NCI-H446 treated with DMSO at 0.1 percent for 48 hours (cell line): ENCODE data around the gene DCAKD.
"Not testable (repeated sequence)": the region's sequence is repeated elsewhere in the genome, so short reads cannot be mapped to it uniquely, and the experiment has no call there.

Experiments used
- DNase-seq: peaks from one replicate; lab custom pipeline; 2025; lab: John Stamatoyannopoulos, UW

The DCAKD gene

DNA sequence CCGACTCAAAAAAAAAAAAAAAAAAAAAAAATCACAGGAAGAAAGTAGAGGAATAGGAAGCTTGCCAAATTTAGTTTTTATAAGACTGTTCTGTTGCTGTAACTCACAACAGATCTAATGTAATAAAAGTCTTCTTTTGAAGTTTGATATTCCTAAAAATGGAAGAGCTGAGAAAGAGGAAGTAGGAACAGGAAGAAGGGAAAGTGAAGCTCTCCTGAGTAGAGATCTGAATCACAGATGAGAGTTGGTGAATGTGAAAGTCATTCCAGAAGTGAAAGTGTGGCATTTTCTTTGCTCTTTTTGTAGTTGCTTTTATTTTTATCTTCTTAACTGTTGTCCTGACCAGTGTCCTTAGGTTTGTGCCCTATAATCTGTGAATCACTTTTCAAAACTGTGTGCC is 11.8 kb upstream of the DCAKD start:
- no peak for DNase-seq

DNA sequence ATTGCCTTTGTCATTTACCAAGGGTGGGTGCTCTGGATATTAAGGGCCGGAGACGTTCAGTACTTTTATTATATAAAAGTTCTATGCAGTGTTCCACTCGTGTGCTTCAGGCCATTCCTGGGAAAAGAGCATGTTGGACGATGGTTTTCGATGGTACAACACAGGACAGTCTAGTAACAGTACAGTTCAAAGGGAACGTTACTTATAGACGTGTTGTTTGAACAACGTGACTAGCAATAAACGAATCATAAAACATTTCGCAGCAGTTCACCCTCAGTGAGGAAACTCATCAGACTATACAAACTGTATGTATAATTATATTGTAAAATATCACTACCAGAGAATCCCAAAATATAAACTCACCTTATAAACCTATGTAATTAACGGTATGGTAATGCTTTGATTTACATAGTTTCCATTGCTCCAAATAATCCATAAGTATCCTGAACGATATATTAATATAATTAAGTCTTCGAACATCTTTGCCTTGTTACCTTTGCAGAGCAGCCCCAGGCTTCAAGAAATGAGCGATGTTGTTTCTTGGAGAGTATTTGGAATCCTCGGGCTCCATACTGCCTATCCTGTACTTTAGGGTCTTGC is 10.3 kb upstream of the DCAKD start:
- DNase-seq = no peak

DNA sequence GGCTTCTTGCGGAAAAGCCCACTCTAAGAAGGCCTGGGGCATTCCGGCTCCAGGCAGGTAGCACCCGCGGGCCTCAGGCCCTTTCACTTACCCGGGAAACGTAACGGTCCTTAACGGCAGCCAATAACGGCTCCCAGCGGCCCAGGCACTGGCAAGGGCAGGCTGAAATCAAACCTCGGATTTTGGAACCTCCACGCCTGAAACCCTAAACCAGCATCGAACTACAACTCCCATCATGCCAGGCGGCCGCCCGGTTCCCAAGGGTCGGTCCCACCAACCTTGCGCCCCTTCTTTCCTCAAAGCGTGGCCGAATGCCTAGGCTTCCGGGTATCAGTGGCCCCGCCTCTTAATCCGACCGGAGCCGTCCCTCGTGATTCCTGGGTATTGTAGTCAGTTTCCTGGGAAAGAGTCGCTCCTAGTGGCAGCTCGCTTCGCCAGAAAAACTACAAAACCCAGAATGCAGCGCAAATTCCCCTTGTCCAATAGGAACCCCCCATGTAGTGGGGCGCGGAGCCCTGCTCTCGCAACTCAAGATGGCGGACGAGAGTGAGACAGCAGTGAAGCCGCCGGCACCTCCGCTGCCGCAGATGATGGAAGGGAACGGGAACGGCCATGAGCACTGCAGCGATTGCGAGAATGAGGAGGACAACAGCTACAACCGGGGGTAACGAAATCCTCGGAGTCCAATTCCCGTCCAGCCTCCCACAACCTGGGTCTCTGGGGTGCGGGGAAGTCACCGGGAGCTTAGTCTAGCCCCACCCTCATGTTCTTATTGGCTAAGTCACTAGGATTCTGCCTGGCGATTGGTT is 9.6 kb upstream of the DCAKD start, which contains the start of gene NMT1:
TSS of gene NMT1 (plus strand) at position 521 of the 809 bp plus-strand sequence. CDS start at position 534, 13 bp downstream.
- DNase-seq = peak; percentile 99

DNA sequence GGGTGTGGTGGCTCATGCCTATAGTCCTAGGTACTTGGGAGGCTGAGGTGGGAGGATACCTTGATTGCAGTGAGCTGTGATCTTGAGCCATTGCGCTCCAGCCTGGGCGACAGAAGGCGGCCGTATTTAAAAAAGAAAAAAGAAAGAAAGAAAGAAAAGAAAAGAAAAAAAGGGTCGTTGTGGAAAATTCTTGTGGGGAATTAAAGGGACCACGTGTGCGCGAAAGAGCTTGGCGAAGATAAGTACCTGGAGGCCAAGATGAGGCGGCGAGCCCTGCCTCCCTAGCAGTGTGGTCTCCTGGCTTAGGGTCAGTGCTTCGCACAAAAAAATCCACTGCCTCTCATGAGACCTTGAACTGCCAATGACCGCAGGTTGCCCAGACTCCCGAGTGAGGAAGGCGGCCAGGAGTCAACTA is 9.0 kb upstream of the DCAKD start:
- no peak for DNase-seq

DNA sequence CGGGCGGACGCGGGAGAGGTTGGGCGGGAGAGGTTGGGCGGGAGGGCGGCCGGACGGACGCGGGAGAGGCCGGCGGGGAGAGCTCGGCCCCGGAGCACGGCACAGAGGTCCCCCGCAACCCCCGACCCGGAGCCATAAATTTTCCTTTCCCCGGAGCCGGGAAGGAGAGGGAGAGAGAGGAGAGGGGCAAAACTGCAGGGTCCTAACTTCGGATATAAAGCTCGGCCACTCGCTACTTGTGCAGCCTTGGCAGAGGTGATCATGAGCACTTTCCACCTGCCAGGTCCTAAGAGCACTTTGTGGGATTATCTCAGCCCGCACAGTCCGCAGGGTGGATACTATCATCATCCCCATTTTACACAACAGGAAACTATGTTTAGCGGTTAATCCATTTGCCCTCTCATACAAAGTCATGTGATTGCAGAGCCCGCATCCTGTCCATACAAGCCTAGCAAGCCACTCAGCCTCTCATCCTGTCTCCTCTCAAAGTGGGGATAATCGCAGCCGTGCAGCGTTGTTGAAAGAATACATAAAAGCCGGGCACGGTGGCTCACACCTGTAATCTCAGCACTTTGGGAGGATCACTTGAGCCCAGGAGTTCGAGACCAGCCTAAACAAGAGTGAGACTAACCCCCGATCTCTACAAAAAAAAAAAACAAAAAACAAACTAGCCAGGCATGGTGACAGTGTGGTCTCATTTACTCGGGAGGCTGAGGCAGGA is 780 bp upstream of the DCAKD start:
- no peak for DNase-seq

DNA sequence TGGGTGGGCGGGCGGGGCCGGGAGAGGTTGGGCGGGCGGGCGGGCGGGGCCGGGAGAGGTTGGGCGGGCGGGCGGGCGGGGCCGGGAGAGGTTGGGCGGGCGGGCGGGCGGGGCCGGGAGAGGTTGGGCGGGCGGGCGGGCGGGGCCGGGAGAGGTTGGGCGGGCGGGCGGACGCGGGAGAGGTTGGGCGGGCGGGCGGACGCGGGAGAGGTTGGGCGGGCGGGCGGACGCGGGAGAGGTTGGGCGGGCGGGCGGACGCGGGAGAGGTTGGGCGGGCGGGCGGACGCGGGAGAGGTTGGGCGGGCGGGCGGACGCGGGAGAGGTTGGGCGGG is 254 bp upstream of the DCAKD start:
- DNase-seq = not testable (repeated sequence)

DNA sequence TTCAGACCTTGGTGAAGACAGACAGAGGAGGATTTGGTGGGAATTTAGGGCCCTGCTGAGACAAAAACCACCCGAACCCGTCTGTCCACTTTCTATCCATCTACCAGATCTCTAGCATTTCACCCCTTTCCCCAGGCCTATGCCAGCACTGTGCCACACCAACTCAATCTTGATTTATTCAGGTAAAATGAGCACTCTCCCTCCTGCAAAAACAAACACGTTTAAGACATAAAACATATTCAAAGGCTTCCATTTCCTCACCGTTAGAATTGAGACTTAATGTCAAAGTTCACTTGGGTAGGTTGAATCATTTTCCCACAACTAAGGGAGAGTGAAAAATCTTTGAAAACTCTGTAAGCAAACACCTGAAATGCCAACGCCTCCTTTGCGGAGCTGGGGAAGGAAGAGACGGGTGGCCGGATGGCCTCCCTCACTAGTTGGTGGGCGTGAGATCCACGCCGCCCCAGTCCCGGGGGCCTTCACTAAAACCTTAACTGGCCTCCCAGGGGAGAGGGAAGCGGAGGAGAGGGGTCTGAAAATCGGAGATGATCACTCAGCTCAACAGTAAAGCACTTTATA is 862 bp downstream of the DCAKD start:
- DNase-seq = no peak

DNA sequence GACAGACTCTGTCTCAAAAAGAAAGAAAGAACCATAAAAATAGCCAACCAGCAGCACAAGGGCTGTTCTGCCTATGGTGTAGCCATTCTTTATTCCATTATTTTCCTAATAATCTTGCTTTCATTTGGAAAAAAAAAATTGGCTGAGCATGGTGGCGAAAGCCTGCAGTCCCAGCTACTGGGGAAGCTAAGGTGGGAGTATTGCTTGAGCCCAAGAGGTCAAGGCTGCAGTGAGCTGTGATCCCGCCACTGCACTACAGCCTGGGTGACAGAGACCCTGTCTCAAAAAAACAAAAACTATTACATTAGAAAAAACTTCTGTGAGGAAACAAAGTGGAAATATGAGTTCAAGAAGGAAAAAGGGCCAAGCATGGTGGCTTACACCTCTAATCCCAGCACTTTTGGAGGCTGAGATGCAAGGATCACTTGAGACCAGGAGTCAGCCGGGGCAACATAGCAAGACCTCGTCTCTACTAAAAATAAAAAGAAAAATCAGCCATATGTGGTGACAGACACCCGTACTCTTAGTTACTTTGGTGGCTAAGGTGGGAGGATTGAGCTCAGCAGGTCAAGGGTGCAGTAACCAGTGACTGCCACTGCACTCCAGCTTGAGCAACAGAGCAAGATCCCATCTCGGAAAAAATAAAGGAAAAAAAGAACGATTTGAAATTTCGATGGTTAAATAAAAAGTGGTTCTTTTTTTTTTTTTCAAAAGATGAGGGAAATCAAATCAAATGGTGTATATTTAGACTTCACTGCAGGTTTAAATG is 2.5 kb downstream of the DCAKD start:
- no peak for DNase-seq

DNA sequence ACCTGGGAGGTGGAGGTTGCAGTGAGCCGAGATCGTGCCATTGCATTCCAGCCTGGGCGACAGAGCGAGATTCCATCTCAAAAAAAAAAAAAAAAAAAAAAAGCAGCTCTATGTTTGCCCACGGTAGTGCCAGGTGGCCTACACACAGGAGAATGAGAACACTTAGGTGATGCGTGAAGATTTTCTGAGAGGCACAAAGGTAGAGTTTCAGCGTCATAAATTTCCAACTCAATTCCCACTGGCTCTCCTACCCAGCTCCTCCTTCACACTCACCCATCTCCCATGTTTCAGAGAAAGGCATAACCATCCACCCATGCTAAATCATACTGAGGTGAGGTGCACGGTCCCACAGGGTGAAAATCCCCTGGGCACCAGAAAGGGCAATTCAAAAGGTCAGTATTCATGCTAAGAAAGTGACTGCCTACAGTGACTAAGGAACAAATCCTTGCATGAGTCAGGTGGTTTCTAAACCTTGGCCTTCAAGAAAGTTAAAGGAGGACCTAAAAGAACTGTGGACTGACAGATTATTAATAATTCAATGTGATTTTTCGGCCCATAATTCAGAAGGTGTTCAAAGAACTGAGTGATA is 4.8 kb downstream of the DCAKD start:
- DNase-seq = no peak

DNA sequence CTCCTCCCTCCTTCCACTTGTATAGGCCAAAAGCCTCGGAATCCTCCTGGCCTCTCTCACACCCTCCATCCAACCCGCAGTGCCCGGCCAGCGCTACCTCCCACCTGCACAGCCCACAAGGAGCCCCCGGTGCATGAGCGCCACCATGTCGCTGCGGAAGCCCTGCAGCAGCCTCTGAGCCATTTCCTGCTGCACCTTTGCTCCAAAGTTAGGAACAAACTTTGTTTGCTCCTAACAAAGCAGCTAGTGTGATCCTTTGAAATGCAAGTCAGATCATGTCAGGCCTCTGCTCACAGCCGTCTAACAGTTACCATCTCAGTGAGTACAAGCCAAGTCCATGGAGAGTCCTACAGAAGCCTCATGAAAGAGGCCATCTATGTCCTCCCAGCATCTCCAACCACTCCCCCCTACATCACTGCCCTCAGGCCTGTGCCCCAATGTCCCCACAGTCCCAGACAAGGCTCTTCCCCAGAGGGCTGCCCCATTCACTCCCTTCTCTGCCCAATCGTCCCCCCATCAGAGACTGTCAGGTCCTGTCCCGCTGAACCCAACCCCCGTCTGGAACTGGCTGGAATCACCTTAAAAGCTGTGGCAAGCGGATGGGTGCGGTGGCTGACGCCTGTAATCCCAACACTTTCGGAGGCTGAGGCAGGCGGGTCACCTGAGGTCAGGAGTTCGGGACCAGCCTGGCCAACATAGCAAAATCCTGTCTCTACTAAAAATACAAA is 7.5 kb downstream of the DCAKD start:
- DNase-seq = no peak

DNA sequence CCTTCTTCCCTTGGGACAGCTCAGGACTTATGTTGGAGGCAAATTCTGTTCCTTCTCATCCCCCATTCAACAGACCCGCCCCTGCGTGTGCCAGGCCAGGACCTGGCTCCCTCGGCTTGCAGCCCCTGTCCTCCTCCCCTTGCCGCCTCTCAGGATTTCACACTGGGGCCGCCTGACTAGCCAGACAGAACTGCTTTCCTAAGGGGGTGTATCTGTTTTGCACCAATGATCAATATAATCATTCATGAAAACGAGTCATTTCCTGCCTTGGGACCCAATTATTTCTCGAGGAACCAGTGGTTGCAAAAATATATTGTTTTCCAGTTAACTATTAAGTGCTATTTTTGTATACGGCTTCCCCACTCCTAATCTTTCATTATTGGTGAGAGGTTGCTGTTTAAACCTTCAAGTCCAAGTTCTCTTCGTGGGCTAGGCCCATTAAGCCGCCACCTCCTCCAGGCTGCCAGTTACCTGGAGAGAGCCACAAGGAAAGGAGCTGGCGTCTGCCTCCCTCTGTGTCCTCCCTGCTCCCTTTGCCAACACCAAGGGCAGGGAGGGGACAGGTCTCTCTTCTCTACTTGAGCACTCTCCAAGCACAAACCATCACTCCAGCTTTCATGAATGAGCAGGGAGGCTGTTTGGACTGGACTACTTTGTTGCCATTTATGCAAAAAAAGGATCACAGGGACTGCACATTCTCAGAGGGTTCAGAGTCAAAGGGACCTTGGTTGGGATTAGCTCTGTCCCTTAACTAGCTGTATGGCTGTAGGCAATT is 8.9 kb downstream of the DCAKD start:
- DNase-seq = no peak

DNA sequence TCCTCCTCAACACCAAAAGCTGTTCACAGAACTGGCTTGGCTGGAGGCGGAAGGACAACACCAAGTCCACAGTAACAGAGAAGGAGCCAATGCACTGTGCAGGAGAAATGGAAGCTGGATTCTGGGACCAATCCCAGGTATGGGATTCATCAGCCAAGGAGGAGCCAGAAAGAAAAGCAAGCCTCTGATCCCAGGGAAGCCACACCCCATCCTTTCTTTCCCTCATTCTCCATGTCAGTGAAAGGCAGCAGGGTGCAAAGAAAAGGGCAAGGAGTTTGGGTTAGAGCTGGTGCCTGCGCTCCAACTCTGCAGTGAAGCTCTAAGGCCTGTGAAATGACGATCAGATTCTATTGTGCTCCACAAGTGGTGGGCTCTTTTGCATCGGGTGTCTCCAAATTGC is 11.0 kb downstream of the DCAKD start:
- no peak for DNase-seq

DNA sequence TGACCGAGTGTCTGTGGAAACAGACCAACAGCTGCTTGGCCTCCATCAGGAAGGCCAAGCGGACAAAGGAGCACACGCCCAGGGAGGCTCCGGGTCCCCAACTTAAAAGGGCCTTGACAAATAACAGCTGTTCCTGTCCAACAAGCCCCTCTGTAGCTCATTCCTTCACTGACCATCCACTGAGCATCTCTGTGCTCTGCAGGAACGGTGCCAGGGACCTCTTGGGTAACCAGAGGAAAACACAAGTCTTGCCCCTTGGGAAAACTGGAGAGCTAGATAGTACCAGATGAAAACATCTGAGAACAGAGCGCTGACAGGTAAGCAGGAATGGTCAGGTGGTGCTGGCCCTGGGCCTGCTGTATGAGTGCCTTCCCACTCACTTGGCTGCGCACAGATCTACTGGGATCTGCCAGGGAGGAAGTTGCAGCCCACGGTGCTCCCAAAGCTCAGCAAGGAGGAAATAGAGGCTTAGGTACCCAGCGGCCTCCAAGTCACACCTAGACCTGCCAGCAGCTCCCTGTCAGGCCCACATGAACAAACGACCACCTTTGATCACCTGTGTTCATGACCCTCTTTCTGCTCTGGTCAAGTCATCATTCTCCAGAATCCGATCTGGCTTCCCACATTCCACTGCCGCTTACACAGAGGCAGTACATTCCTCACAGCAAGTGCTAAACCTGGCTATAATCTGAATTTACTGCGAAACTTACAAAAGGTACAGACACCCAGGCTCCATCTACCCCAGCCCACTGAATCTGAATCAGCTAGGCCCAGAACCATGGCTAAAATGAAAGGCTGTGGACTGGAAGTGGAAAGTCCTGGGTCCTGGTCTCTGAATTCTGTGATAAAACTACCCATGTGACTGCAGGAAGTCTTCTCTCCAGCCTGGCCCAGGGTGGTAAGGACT is 12.5 kb downstream of the DCAKD start:
- DNase-seq = no peak

DNA sequence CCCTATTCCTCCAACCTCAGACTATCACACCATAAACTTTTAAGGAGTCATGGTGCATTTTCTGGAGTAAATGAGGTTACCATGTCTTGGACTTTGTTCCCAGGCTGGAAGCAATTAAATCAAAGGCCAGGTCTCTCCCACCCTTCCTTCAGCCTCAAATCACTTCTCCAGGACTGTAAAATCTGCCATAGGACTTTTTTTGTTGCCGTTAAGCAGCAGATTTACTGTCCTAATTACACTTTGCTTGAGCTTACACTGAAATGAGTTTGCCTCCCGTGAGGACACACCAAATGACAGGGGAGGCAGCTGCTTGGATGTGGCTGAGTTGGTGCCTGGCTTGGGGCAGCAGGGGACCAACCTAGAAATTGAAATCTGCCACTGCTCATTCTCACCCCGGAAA is 14.7 kb downstream of the DCAKD start:
- no peak for DNase-seq

DNA sequence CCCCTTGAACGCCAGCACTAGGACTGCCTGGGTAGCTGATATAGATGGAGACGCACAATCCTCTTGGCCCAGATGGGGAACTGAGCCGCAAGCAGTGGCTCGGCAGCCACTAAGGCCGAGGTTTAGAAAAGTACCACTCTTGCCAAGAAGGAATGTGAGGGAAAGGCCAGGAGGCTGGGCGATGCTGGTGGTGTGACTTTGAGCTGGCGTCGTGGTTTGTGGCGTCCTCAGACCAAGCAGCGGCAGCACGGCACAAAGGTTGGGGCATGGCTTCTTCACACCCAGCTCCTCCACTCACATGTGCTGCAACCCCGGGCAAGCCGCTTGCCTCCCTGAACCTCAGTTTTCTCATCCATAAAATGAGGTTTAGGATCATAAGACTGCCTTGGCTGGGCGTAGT is 15.6 kb downstream of the DCAKD start:
- DNase-seq = no peak

DNA sequence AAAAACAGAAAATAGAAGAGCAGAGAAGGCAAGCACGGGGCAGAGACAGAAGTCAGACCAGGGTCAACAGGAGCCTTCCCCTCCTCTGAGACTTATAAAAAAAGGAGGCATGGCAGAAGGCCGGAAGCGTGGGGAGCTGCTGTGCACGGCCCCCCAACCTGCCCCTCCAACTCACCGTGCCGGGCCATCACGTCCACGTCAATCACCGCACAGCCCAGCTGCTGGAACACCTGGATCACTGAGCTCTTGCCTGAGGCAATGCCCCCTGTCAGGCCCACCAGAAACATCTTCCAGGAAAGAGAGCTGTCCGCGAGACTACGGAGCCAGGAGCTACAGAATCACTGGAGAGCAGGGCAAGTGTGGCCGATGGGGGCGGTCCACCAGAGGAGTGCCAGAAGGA is 16.8 kb downstream of the DCAKD start:
- DNase-seq = no peak

DNA sequence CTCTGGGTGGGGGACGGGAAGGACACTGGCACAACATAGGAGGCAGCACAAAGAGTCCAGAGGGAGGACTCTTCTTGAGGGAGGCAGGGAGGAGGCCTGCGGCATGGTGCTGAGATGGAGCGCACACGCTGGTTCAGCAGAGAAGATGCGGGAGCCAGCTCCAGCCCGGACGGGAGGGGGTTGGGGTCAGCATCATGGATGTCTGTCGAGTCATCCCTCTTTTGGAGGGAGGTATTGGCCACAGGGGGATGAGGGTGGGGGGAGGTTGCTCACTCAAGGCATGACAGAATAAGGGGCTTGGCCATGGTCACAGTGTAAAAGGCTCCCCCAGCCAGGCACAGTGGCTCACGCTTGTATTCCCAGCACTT is 19.3 kb downstream of the DCAKD start:
- no peak for DNase-seq

DNA sequence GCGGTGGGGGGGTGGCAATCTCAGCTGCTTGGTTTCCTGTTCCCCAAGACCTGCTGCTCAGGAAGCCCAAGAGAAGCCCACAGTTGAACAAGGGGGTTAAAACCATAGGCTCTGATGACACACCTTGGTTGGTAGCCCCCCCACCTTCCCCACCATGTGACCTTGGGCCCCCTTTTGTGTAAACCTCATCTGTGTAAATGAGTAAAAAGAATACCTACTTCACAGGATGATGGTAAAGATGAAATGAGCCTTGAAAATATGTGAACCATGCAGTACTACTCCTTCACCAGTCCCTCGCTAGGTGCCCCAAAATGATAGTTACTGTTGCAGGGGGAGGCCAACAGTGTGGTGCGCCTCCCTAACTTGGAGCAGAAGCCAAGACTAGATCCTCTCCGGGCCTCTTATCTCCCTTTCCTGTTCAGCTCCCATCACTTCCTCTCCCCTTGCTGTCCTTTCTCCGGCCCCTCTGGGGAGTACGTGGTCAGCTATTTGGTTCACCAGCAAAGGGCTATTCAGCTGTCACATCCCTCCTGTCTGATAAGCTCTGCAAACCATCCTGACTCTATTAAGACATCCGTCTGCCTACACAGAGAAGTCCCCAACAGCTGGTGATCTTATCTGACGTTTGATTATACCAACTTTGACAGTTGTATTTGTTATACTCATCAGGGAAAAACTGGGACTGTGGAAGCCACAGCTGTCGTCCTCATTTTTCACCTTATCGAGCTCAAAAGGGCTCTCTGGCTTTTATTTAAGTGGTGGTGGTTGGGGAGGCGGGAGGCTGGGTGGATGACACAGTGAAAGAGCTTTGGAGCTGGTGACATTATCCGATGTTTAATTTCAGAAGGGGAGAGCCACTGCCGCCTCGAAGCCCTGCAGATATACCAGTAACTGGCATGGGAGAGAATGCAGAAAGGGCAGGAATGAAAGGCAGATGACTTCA is 19.9 kb downstream of the DCAKD start:
- DNase-seq = no peak
